GM19351 (cell line): ENCODE data around the gene ELAVL1.

Experiments used
- ATAC-seq: cut with Tn5 transposase; IDR thresholded peaks from one replicate; pipeline ENCODE4 v1.9.1; 2021; ENCODE audit warnings: mild to moderate bottlenecking, moderate library complexity; ENCODE audit not compliant: unreplicated experiment

ELAVL1 gene

GRCh38 chr19:8022275-8022674 is 16.8 kb upstream of the ELAVL1 start:
- no peak for ATAC-seq

DNA sequence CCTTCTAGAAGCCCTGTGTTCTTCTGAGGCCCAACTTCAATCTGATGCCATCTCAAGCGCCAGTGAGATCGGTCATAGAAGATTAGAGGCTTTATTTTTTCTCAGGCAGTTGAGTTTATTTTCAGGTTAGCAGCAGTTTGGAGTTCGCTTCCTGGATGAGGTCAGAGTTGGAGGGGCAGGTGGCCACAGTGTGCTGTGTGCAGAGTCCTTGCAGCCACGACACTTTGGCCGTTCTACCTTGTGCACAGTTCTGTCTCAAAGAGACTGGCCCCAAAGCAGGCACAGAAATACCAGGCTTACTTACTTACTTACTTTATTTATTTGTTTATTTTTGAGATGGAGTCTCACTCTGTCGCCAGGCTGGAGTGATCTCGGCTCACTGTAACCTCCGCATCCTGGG is 15.9 kb upstream of the ELAVL1 start:
- no peak for ATAC-seq

DNA sequence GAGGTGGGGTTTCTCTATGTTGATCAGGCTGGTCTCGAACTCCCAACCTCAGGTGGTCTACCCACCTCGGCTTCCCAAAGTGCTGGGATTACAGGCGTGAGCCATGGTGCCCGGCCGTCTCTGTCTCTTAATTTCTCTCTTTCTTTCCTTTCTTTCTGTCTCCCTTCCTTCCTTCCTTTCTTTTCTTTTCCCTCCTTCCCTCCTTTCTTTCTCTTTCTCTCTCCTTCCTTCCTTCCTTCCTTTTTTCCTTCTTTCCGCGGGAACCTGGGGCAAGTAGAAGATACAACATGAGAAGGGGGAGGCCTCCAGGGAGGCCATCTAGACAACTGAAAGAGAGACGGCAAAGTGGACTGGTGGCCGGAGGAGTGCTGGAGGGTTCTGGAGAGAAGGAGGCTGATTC is 15.2 kb upstream of the ELAVL1 start:
- ATAC-seq = no peak

DNA sequence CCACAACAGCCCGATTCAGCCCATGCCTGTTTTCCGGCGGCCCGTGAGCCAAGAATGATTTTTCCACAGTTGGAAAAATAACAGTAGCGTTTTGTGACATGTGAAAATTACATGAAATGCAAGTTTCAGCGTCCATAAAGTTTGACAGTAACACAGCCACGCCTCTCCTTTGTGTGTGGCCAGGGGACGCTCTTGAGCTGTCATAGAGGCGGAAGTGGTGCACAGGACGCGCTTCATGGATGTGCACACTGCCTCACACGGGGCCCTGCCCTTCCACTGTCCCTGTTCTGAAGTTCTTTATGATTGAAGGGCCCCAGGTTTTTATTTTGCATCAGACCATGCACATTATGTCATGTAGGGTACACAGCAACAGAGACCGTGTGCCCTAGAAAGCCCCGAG is 12.4 kb upstream of the ELAVL1 start:
- ATAC-seq = no peak

- peak; percentile 23 for ATAC-seq
Observed at GRCh38 chr19:8004723-8005513, 523 bp downstream of the ELAVL1 start.

- no peak for ATAC-seq
Observed at GRCh38 chr19:8004001-8004400, 1.4 kb downstream of the ELAVL1 start.

DNA sequence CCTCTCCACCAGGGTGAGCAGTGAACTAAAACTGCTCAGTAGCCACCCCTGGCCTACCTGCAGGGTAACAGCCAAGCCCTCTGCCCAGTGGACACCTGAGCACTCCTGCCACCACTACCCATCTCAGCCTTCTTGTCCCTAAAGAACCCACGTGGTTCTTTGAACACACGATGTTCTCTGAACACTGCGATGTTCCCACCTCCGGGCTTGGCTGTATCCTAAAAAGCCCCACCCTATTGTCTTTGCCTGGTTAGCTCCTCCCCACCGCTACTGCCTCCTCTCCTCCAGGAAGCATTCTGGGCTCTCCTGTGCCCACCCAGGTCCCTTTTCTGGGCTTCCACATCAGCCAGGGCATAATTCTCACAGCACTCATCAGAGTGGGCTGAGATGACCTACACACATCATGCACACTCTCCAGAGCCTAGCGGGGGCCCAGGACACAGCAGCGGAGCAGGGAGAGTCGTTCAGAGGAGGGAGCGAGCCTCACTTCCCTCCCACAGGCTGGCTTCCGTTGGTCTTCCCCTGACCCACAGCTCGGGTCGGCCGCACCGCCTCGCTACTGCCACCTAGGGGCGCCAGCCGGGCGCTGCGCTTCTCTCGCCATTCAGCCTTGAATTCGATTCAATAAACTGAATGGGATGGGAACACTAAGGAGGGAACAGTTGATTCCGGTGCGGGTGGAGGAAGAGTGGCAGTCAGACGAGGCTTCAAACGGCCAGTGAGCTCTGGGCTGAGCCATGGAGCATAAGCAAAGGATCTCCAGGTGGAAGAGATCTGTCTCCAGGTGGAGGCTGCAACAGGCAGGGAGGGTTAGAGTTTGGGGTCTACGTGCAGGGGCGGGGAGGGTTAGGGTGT is 3.2 kb downstream of the ELAVL1 start:
- no peak for ATAC-seq

DNA sequence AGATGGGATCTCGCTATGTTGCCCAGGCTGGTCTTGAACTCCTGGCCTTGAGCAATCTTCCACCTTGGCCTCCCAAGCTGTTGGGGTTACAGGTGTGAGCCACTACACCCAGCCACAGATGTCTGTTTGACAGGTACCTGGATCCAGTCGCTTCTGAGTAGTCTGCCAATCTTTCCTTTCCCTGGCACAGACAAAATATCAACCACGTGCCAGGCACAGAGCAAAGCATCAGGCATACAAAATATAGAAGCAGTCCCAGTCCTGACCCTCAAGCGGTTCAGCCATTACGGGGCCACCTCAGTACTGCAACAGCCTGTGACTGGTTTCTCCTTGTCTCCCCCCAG is 3.8 kb downstream of the ELAVL1 start:
- ATAC-seq = no peak

- ATAC-seq = no peak
Observed at GRCh38 chr19:8000298-8001038, 5.0 kb downstream of the ELAVL1 start.

- no peak for ATAC-seq
Observed at GRCh38 chr19:7999376-7999775, 6.1 kb downstream of the ELAVL1 start.

DNA sequence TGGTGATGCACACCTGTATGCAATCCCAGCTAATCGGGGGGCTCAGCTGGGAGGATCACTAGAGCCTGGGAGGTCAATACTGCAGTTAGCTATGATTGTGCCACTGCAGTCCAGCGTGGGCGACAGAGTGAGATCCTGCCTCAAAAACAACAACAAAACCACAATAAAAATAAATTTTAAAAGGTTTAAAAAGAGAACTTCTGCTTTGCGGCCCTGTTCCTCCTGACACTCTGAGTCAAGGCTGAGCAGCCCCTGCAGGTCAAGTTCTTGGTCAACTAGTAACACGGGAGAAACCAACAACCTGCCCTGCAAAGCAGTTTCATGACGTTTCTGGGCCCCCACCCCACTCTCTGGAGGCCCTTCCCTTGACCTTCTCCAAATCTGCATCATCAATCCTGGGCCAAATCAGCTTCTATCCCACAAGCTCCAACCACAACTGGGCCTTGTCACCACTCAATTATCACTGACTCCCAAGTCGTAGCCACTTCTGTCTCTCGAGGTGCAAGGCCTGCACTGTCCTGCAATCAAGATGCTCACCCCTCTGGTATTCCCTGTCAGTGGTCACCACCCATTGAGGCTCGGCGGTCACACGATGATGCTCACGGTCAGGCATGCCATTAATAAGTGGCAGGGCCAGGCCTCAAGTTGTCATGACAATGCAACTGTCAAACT is 7.5 kb downstream of the ELAVL1 start:
- ATAC-seq = no peak

GRCh38 chr19:7996883-7997282 is 8.6 kb downstream of the ELAVL1 start:
- ATAC-seq = no peak

DNA sequence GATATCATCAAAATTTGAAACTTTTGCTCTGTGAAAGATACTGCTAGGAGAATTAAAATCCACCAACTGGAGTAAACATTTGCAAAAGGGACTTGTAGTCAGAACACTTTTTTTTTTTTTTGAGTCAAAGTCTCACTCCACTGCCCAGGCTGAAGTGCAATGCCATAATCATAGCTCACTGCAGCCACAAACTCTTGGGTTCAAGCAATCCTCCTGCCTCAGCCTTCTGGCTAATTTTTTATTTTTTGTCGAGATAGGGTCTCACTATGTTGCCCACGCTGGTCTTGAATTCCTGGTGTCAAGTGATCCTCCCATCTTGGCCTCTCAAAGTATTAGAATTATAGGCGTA is 9.7 kb downstream of the ELAVL1 start:
- no peak for ATAC-seq

GRCh38 chr19:7994928-7995809 is 10.3 kb downstream of the ELAVL1 start:
- no peak for ATAC-seq

- no peak for ATAC-seq
Observed at GRCh38 chr19:7994114-7994513, 11.3 kb downstream of the ELAVL1 start.

DNA sequence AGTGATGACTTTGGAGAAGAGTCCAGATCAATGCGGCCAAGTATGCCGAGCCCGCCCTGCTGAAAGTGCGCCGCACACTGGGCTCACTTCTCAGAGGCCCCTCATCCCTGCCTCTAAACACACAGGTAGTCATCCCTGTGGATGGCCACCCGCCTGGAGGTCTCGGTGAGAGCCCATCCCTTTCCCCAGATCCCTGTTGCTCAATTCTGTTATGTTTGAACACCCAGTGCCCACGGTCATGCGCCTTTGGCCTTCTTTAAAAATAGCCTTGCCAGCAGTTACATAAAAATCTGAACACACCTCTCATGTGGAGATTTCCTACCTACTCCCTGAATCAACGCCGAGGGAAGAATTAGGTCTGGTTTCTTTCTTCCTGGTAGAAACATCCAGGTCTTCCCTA is 11.9 kb downstream of the ELAVL1 start:
- ATAC-seq = no peak

DNA sequence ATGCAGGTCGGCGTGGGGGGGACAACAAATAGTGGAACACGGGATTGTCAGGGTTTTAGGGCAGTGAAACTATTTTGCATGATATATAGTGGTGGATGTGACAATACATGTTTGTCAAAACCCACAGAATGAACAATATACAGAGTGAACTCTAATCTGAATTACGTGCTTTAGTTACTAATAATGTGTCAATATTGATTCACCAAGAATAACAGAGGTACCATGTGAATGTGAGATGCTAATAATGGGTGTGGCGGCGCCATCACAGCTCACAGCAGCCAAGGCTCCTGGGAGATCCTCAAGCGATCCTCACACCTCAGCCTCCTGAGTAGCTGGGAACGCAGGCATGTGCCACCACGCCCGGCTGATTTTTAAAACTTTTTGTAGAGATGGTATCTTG is 12.9 kb downstream of the ELAVL1 start:
- ATAC-seq = no peak

DNA sequence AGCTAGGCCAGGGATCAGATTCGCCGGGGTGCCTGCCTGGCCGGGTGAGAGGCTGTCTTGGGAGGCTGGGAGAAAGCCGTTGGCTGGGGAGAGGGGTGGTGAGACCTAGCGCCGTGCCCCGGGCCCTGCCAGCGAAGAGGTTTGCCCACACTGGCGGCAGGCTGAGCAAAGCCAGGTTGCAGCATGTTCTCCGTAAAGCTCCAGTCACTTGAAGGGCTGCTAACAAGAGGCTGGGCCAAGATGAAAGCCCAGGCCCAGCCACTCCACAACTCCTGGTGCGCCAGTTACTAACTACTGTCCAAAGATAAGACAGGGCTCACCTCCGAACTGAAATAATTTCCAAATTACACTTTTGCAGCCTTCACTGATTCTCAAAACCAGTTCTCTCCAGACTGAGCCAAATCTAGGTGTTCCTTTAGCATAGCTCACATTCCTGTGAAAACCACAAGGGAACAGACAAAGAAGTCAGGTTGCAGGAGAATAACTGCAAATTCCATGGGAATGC is 16.3 kb downstream of the ELAVL1 start:
- ATAC-seq = no peak

DNA sequence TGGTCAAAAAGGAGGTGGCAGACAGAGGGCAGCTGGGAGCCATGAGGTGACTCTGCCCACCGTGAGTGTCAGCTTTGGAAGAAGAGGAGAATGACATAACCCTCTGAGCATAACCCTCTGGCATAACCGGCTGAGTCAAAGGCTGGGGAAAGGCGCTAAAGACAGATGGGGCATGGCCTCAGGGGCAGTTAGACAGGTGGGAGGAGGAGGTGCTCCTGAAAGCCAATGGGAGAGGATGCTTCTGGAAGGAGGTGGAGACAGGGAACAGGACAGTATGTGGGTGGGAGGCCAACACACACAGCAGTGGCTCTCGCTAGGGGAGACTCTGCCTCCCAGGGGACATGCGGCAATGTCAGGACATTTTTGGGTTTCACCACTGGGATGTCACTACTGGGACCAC is 17.1 kb downstream of the ELAVL1 start:
- no peak for ATAC-seq
